Tibial nerve (tissue), 4 donors: Measurements from ENCODE around the gene MSH6. TPM values are rescaled to one million over a fixed set of nuclear protein-coding genes. Genes with fewer than 3 reads are reported as not detected.
"Not testable (repeated sequence)": the region's sequence is repeated elsewhere in the genome, so short reads cannot be mapped to it uniquely, and the experiment has no call there.

ENCODE experiments used
- DNase-seq, 2 donors: peaks; one replicate each; pipeline ENCODE4 v3.0.0-alpha.2; 2019; ENCODE audit warnings: low spot score in 2 of 2
- H3K27ac ChIP-seq, 4 donors: fragments of 200-600 bp; sonication (generic) in 3 of 4; one replicate each; pipeline ENCODE4 v1.5.1; 2017 to 2019; ENCODE audit warnings: mild to moderate bottlenecking in 1 of 4
- H3K27me3 ChIP-seq, 2 donors: fragments of 200-600 bp; sonication (generic) in 1 of 2; one replicate each; pipeline versions ENCODE4 v1.5.1 to v1.6.0; 2017 to 2019
- H3K36me3 ChIP-seq, 3 donors: fragments of 200-600 bp; sonication (generic); one replicate each; pipeline ENCODE4 v1.5.1; 2018 to 2019
- H3K4me1 ChIP-seq, 4 donors: fragments of 200-600 bp; sonication (generic) in 3 of 4; one replicate each; pipeline ENCODE4 v1.5.1; 2017 to 2019
- H3K4me3 ChIP-seq, 4 donors: fragments of 200-600 bp; sonication (generic) in 3 of 4; one replicate each; pipeline ENCODE4 v1.5.1; 2017 to 2019; ENCODE audit warnings: mild to moderate bottlenecking in 1 of 4, moderate library complexity in 1 of 4
- H3K9me3 ChIP-seq, 4 donors: fragments of 200-600 bp; sonication (generic) in 3 of 4; one replicate each; pipeline ENCODE4 v1.5.1; 2017 to 2019
- CTCF ChIP-seq, 5 experiments: fragments of 200-600 bp in 3 of 5; fragments of 450-650 bp in 2 of 5; sonication (generic) in 3 of 5; IDR thresholded peaks; one replicate each; pipeline ENCODE4 v1.5.1; 2016 to 2019; ENCODE audit warnings: antibody characterized with exemption in 5 of 5, mild to moderate bottlenecking in 3 of 5, moderate library complexity in 2 of 5
- EP300 ChIP-seq, 2 donors: sonication (generic); formaldehyde crosslinking; IDR thresholded peaks; one replicate each; pipeline ENCODE4 v1.6.1; 2017; ENCODE audit warnings: antibody characterized with exemption in 2 of 2, mild to moderate bottlenecking in 1 of 2
- POLR2A ChIP-seq, 2 donors: fragments of 450-650 bp; IDR thresholded peaks; one replicate each; pipeline ENCODE4 v1.6.1; 2017; ENCODE audit warnings: antibody characterized with exemption in 2 of 2, mild to moderate bottlenecking in 2 of 2, moderate library complexity in 2 of 2
- WGBS, 2 donors: methylation state at CpG; one replicate each; pipeline ENCODE4 v1.1.5; 2018; 5-methylcytosine and 5-hydroxymethylcytosine counted together
- small RNA-seq: library from RNA; depleted of rRNA; stranded (forward); fragments of <200 nt; gene quantifications from one replicate; pipeline ENCODE3, GENCODE V24; 2016
- total RNA-seq, 4 donors: library from RNA; depleted of rRNA; stranded (reverse); fragments of >200 nt; gene quantifications; one replicate each; pipeline ENCODE4 v1.1.0, GENCODE V29; 2016

The MSH6 gene
- total RNA-seq, 4 donors from 2014 or later: 32.1 to 43.5 (median 37.6) TPM

- H3K4me3 ChIP-seq: no peak overlapping the region
- TF ChIP-seq POLR2A (IDR thresholded peaks at IDR 0.05) (no peak), EP300 (IDR thresholded peaks at IDR 0.05) (no peak), CTCF (IDR thresholded peaks at IDR 0.05) (no peak)
- H3K4me1 ChIP-seq: peaks cover 0 to 77% (median 0%) of the 10 kb centered on the region in 4 donors
- H3K36me3 ChIP-seq: peaks cover 0 to 7% (median 0%) of the 10 kb centered on the region in 3 donors
- DNase-seq: no peak
- no peaks in the 10 kb centered on the region for H3K27me3 ChIP-seq
- no peaks in the 10 kb centered on the region for H3K9me3 ChIP-seq
- no peak overlapping the region for H3K27ac ChIP-seq
- 80 to 90% methylated on average over 1 of the region's 1 CpG for WGBS, 2 donors
Measured at GRCh38 chr2:47850198-47850597, 67.3 kb downstream of the MSH6 start.

- WGBS, 2 donors: 79 to 84% methylated on average over 8 of the region's 8 CpGs
- not testable (repeated sequence) for H3K4me3 ChIP-seq, H3K9me3 ChIP-seq, H3K36me3 ChIP-seq, DNase-seq, H3K27ac ChIP-seq, H3K27me3 ChIP-seq
- H3K4me1 ChIP-seq: peaks cover 0 to 91% (median 4%) of the 10 kb centered on the region in 4 donors
Measured at GRCh38 chr2:47853067-47853777, 70.3 kb downstream of the MSH6 start.

Small RNA genes lying within 50 kb of the gene (small RNA-seq; reads per million reads assigned to genes)
- not detected for gene RF00026
- not detected for gene RPL36AP15

Other genes with a start within 250 kb of the MSH6 start
- gene KCNK12, start 212.2 kb upstream of the MSH6 start, total RNA-seq: 10 to 100 TPM; 20.7 to 56.1 (median 46.0) TPM
- gene FBXO11, start 123.4 kb downstream of the MSH6 start, total RNA-seq: 10 to 100 TPM; 49.5 to 98.0 (median 68.8) TPM